ENCODE measurements around the gene ZNF496. TPM values are rescaled to one million over a fixed set of nuclear protein-coding genes. Genes with fewer than 3 reads are reported as not detected.

Gene ZNF496
- total and polyA plus RNA-seq, 2 of the 13 experiments (the other 11 are each of a cell fraction or from before 2014, with no cell fraction given), result 14.8 to 18.6 TPM

GRCh38 chr1:247331172-247331524 is 519 bp downstream of the ZNF496 start (continued):
- TF ChIP-seq PRDM10 (CRISPR knock-in tag; IDR thresholded peaks at IDR 0.05; ENCODE audit: low read depth) (no peak), DBP (CRISPR knock-in tag; IDR thresholded peaks at IDR 0.05; ENCODE audit: not compliant biosample characterization) (no peak), ZC3H13 (CRISPR knock-in tag; IDR thresholded peaks at IDR 0.05) (peak; percentile 71; the same call in 1 of the 2 replicates), KDM5B (CRISPR knock-in tag; IDR thresholded peaks at IDR 0.05; ENCODE audit: borderline replicate concordance) (0 out of 2 replicates have a peak, but pooled peaks have one; percentile 23), SIX1 (CRISPR knock-in tag; IDR thresholded peaks at IDR 0.05; ENCODE audit: borderline replicate concordance) (no peak)

- Histone ChIP-seq H3K9ac (ENCODE audit: insufficient read depth, low read depth, low read length) (peak overlapping the region; percentile 89), H3K9me3 (ENCODE audit: low read length) (no peaks in the 10 kb centered on the region), H3K4me2 (ENCODE audit: low read depth, low read length) (peak overlapping the region; percentile 91), H3K27ac (ENCODE audit: extremely low read length, insufficient read depth, low read length) (peak overlapping the region; percentile 79), H3K36me3 (replicated peaks in 1 of 2; ENCODE audit: control insufficient read depth in 1 of 2, insufficient read depth in 2 of 2, low read length in 2 of 2) (peaks cover 10 to 23% of the 10 kb centered on the region in 2 experiments), H3K4me1 (ENCODE audit: insufficient read depth, low read length) (peaks cover 38% of the 10 kb centered on the region), H2AFZ (ENCODE audit: low read length) (no peak overlapping the region), H3K27me3 (ENCODE audit: control insufficient read depth in 1 of 2, insufficient read depth in 2 of 2, low read length in 2 of 2) (no peaks in the 10 kb centered on the region; a peak in 1 of 5 replicates), H4K20me1 (ENCODE audit: insufficient read depth, low read length) (no peaks in the 10 kb centered on the region), H3K79me2 (ENCODE audit: insufficient read depth, low read length) (peaks cover 14% of the 10 kb centered on the region), H3K4me3 (replicated peaks in 1 of 3; ENCODE audit: insufficient read depth in 1 of 3, low read depth in 2 of 3, low read length in 3 of 3) (peak overlapping the region; percentile 92 to 97 (median 94))
- CTCF ChIA-PET (ENCODE audit: low intra/inter-chr PET ratio, low total read pairs), result no interaction called here
- BruUV-seq (replicated peaks), result TSS peak; percentile 41
- intact Hi-C loops (cut with micrococcal nuclease; ENCODE audit: unreplicated experiment), result loop anchor here (5.0 kb wide), 1 partner anchor 218 kb away; no protein-coding TSS in a partner anchor
- peak; percentile 46 for ATAC-seq
- DNase-seq (ENCODE audit: low spot score), result no peak
- POLR2A ChIA-PET, result interaction anchor here (0.8 to 2.2 kb wide), 4 partner anchors 8 to 120 kb away, joined by 3 to 4 read pairs (median 4); no protein-coding TSS in a partner anchor
- WGBS (ENCODE audit: low lambda C conversion rate), result 12% methylated on average over 7 of the region's 37 CpGs
- FAIRE-seq, result no peak
- in situ Hi-C loops (cut with HindIII; ENCODE audit: extremely low pct_ligation_motif_present, low pct_unique_long_range_greater_than_20kb), result no loop called here
- TF ChIP-seq MAX (IDR thresholded peaks at IDR 0.05) (peak; percentile 39; the same call in 1 of the 2 replicates), SOX5 (CRISPR knock-in tag; IDR thresholded peaks at IDR 0.05; ENCODE audit: borderline replicate concordance) (no peak), ATF4 (CRISPR knock-in tag; IDR thresholded peaks at IDR 0.05) (0 out of 4 replicates have a peak, but pooled peaks of 1 of the 2 experiments have one; percentile 13), ZNF569 (CRISPR knock-in tag; IDR thresholded peaks at IDR 0.05; ENCODE audit: borderline replicate concordance) (no peak), ZBTB2 (CRISPR knock-in tag; IDR thresholded peaks at IDR 0.05; ENCODE audit: low read depth) (no peak), ZNF451 (CRISPR knock-in tag; IDR thresholded peaks at IDR 0.05) (no peak; the same call in 1 of the 2 replicates), MEIS1 (CRISPR knock-in tag; IDR thresholded peaks at IDR 0.05; ENCODE audit: borderline replicate concordance) (peak; percentile 38; the same call in 1 of the 2 replicates), ZNF296 (CRISPR knock-in tag; conservative IDR thresholded peaks at IDR 0.05) (no peak)
Observed at GRCh38 chr1:247330548-247331171, 1.0 kb downstream of the ZNF496 start.
